Measurements from ENCODE around the gene NOTCH4.
A peak's percentile ranks its signal among the peaks of the same experiment; 100 is the strongest.

NOTCH4 gene

DNA sequence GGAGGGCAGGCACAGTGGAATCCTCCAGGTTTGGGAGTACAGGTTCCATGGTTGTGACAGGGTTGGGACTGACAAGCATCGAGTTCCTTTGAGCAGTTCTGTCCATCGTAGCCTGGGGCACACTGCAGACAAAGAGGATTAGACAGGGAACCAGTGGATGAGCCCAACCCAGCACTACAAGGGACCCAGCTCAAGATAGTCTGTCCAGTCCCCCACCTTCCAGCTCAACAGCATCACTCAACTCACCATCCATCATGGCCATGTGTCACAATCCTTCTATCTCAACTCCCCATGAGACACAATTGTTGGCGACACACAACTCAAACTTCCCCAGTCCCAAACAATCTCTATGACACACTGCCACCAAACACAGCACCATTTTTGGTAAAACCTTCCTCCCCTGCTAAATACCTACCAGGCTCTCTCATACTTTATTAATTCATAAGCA is 19.6 kb downstream of the NOTCH4 start:
- Histone ChIP-seq H3K4me3 (ENCODE audit: insufficient read depth, low read depth, low read length) (no peak overlapping the region), H3K36me3 (ENCODE audit: control insufficient read depth, insufficient read depth, low read length) (no peaks in the 10 kb centered on the region), H3K4me1 (ENCODE audit: control insufficient read depth, insufficient read depth, low read length) (peaks cover 6% of the 10 kb centered on the region), H3K27ac (ENCODE audit: insufficient read depth, low read depth, low read length, poor library complexity, severe bottlenecking) (no peak overlapping the region), H3K9me3 (ENCODE audit: control insufficient read depth, low read length) (no peaks in the 10 kb centered on the region), H3K27me3 (ENCODE audit: control insufficient read depth, insufficient read depth, low read length, poor library complexity, severe bottlenecking) (no peaks in the 10 kb centered on the region)
- 89 to 91% methylated on average over 3 of the region's 3 CpGs for WGBS, 2 experiments

DNA sequence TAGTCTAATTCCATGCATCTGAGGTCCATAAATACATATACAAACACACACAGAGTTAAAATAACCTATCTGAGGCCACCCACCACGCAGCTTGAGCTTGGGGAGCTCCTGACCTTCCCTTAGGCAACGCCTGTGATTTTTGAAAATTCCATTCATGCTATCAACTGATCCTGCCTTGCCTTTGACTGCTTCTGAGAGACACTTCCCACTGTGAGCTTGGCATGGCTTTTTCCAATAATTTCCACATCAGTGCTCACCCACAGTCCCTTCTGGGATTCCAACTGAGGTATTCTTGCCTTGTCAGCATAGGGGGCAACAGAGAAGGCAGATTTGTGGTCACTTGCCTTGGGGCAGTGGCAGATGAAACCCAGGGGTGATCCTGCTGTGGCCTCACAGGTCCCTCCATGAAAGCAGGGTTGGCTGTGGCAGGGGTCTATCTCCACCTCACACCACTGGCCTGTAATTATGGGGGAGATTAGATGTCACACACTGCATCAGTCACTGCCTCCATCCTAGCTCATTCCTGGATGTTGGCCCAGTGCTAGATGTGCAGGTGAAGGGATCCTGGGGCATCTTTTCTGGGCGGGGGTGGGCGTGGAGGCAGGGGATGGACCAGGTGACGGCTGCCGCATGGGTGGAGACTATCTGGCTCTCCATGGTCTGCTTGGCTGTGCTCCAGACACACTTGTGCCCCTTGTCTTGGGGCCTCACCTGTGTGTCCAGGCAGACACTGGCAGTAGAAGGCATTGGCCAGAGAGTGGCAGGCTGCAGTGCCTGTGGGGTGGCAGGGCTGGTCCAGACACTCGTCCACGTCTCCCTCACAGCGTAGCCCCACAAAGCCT is 20.2 kb downstream of the NOTCH4 start:
- H3K4me3 ChIP-seq (ENCODE audit: insufficient read depth, low read depth, low read length) = no peak overlapping the region
- no peaks in the 10 kb centered on the region for H3K9me3 ChIP-seq (ENCODE audit: control insufficient read depth, low read length)
- H3K4me1 ChIP-seq (ENCODE audit: control insufficient read depth, insufficient read depth, low read length) = peaks cover 6% of the 10 kb centered on the region
- no peaks in the 10 kb centered on the region for H3K36me3 ChIP-seq (ENCODE audit: control insufficient read depth, insufficient read depth, low read length)
- H3K27me3 ChIP-seq (ENCODE audit: control insufficient read depth, insufficient read depth, low read length, poor library complexity, severe bottlenecking) = no peaks in the 10 kb centered on the region
- no peak overlapping the region for H3K27ac ChIP-seq (ENCODE audit: insufficient read depth, low read depth, low read length, poor library complexity, severe bottlenecking)
- WGBS, 2 experiments = 88 to 91% methylated on average over 9 of the region's 9 CpGs

DNA sequence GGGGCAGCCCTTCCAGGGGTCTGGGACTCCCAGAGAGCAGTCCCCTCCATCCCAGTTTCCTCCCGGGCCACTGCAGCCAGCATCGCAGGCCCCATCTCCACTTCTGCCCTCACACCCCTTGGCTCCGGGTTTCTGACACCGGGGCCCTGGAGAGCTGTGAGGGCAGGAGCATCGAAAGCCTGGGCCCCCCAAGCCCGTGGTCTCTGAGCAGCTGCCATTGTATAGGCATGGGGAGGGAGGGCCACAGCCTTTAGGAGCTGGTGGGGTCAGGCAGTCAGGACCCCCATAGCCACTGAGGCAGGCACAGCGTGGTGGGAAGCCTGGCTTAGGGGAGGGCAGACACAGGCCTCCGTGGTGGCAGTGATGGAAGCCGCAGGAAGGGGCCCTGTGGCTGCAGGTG is 21.7 kb downstream of the NOTCH4 start:
- Histone ChIP-seq H3K27ac (ENCODE audit: insufficient read depth, low read depth, low read length, poor library complexity, severe bottlenecking) (no peak overlapping the region), H3K36me3 (ENCODE audit: control insufficient read depth, insufficient read depth, low read length) (no peaks in the 10 kb centered on the region), H3K4me3 (ENCODE audit: insufficient read depth, low read depth, low read length) (no peak overlapping the region), H3K9me3 (ENCODE audit: control insufficient read depth, low read length) (no peaks in the 10 kb centered on the region), H3K27me3 (ENCODE audit: control insufficient read depth, insufficient read depth, low read length, poor library complexity, severe bottlenecking) (no peaks in the 10 kb centered on the region), H3K4me1 (ENCODE audit: control insufficient read depth, insufficient read depth, low read length) (peaks cover 6% of the 10 kb centered on the region)
- WGBS, 2 experiments = 90 to 91% methylated on average over 9 of the region's 9 CpGs

DNA sequence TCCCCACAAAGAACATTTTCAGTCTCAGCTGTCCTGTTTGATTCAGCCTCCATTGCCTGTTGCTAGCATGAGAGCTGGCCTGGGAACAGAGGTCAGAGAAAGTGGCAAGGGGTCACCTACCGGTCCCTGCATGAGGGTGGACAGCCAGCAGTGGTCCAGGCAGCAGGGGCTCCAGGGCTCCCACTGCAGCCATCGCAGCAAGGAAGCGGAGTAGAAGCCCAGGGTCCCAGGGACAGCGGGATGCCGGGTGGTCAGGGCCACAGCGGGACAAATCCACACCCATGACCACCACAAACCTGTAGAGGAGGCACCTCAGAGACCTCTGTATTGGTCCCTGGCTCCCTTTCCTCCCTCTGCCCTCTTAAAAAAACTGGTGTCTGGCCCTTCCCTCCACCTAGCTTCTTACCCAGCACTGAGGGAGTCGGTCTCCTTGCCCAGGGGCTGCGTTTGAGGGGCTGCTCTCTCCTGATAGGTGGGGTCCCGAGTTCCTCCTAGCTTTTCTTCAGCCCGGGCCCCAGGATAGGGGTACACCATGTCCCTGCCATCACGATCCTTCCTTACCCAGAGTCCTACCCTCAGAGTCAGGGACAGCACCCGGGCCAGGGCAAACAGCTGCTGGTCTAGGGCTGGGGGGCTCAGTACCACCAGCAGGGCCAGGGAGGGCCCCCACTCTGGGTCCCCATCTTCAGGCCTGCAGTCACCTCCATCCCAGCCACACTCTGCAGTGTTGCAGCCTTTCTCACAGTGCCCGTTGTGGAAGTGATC is 23.0 kb downstream of the NOTCH4 start:
- H3K4me1 ChIP-seq (ENCODE audit: control insufficient read depth, insufficient read depth, low read length) = peaks cover 13% of the 10 kb centered on the region
- WGBS, 2 experiments = 91 to 95% methylated on average over 13 of the region's 13 CpGs
- no peak overlapping the region for H3K27ac ChIP-seq (ENCODE audit: insufficient read depth, low read depth, low read length, poor library complexity, severe bottlenecking)
- no peaks in the 10 kb centered on the region for H3K9me3 ChIP-seq (ENCODE audit: control insufficient read depth, low read length)
- no peaks in the 10 kb centered on the region for H3K27me3 ChIP-seq (ENCODE audit: control insufficient read depth, insufficient read depth, low read length, poor library complexity, severe bottlenecking)
- no peak overlapping the region for H3K4me3 ChIP-seq (ENCODE audit: insufficient read depth, low read depth, low read length)
- no peaks in the 10 kb centered on the region for H3K36me3 ChIP-seq (ENCODE audit: control insufficient read depth, insufficient read depth, low read length)

DNA sequence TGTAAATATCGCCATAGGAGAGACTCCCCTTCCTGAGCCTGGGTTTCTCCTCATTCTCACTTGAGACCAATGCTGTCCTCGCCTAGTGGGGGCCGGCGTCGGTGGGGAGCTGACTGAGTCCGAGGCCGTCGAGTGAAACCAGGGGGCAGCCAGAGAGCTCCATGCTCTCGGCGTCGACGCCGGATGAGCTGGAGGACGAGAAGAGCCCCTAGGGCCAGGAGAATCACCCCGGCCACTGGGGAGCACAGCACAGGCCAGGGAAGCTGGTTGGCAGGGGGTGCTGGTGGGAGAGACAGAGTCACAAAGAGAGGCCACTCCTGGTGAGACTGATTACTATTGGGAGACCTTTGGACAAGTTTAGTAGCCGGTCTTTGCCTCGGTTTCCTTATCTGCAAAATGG is 25.0 kb downstream of the NOTCH4 start:
- Histone ChIP-seq H3K4me1 (ENCODE audit: control insufficient read depth, insufficient read depth, low read length) (peaks cover 15% of the 10 kb centered on the region), H3K9me3 (ENCODE audit: control insufficient read depth, low read length) (no peaks in the 10 kb centered on the region), H3K36me3 (ENCODE audit: control insufficient read depth, insufficient read depth, low read length) (no peaks in the 10 kb centered on the region), H3K27me3 (ENCODE audit: control insufficient read depth, insufficient read depth, low read length, poor library complexity, severe bottlenecking) (no peaks in the 10 kb centered on the region), H3K4me3 (ENCODE audit: insufficient read depth, low read depth, low read length) (no peak overlapping the region), H3K27ac (ENCODE audit: insufficient read depth, low read depth, low read length, poor library complexity, severe bottlenecking) (no peak overlapping the region)
- 91 to 92% methylated on average over 17 of the region's 17 CpGs for WGBS, 2 experiments

DNA sequence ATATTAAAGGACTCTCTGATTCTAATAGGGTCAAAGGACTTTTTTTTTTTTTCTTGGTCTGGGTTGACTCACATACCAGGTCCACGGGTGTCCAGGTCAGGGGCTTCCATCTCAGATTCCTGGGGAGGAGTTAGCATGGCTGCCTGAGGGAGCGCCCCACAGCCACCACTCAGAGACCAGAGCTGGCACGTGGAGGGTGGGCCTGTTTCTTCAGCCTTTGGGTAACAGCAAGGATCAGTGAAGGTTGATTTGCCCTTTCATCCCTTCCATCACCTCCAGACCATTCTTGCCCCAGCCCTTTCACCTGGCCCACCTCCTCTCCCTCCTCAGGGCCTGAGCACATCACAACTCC is 25.5 kb downstream of the NOTCH4 start:
- 80 to 86% methylated on average over 3 of the region's 3 CpGs for WGBS, 2 experiments
- Histone ChIP-seq H3K9me3 (ENCODE audit: control insufficient read depth, low read length) (no peaks in the 10 kb centered on the region), H3K36me3 (ENCODE audit: control insufficient read depth, insufficient read depth, low read length) (no peaks in the 10 kb centered on the region), H3K27me3 (ENCODE audit: control insufficient read depth, insufficient read depth, low read length, poor library complexity, severe bottlenecking) (no peaks in the 10 kb centered on the region), H3K4me3 (ENCODE audit: insufficient read depth, low read depth, low read length) (no peak overlapping the region), H3K27ac (ENCODE audit: insufficient read depth, low read depth, low read length, poor library complexity, severe bottlenecking) (no peak overlapping the region), H3K4me1 (ENCODE audit: control insufficient read depth, insufficient read depth, low read length) (peaks cover 10% of the 10 kb centered on the region)

DNA sequence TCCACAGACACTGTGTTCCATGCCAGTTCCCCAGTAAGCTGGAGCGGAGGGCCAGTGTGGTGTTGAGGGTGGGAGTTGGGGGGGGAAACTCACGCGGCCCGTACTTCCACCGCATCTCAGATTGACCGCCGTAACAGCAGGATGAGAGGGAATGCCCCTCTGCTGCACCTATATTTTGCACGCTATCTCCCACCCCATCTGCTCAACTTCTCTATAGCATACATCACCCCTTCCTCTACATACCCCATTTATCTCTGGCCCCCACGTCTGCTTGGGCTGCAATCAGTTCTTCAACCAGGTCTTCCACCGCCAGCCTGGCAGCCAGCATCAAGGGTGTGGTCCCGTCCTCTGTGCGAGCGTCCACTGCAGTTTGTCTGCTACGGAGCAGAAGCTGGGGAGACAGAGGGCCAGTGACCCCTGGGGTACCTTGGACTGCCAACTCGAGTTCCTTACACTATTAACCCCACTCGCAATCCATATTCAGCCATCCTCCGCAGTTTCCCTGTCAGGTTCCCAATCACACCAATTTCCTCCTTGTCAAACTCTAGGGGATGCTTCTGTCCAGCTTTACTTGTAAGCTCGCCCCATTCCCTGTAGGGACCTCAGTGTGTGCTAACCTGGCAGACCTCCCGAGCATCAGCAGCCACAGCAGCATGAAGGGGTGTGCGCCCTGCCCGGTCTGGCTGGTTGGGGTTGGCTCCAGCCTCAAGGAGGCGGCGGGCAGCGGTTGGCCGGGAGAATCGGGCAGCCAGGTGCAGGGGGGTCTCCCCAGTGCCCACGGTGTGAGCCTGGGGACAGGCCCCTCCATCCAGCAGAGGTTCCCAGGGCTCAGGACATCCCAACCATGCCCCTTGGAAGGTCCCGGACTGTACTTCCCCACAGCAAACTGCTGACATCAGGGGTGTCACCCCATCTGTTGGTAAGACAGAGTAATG is 26.9 kb downstream of the NOTCH4 start:
- 79 to 83% methylated on average over 28 of the region's 28 CpGs for WGBS, 2 experiments
- Histone ChIP-seq H3K36me3 (ENCODE audit: control insufficient read depth, insufficient read depth, low read length) (no peaks in the 10 kb centered on the region), H3K9me3 (ENCODE audit: control insufficient read depth, low read length) (no peaks in the 10 kb centered on the region), H3K4me3 (ENCODE audit: insufficient read depth, low read depth, low read length) (peak overlapping the region; percentile 86), H3K27ac (ENCODE audit: insufficient read depth, low read depth, low read length, poor library complexity, severe bottlenecking) (peak overlapping the region; percentile 100), H3K27me3 (ENCODE audit: control insufficient read depth, insufficient read depth, low read length, poor library complexity, severe bottlenecking) (no peaks in the 10 kb centered on the region), H3K4me1 (ENCODE audit: control insufficient read depth, insufficient read depth, low read length) (peaks cover 20% of the 10 kb centered on the region)

DNA sequence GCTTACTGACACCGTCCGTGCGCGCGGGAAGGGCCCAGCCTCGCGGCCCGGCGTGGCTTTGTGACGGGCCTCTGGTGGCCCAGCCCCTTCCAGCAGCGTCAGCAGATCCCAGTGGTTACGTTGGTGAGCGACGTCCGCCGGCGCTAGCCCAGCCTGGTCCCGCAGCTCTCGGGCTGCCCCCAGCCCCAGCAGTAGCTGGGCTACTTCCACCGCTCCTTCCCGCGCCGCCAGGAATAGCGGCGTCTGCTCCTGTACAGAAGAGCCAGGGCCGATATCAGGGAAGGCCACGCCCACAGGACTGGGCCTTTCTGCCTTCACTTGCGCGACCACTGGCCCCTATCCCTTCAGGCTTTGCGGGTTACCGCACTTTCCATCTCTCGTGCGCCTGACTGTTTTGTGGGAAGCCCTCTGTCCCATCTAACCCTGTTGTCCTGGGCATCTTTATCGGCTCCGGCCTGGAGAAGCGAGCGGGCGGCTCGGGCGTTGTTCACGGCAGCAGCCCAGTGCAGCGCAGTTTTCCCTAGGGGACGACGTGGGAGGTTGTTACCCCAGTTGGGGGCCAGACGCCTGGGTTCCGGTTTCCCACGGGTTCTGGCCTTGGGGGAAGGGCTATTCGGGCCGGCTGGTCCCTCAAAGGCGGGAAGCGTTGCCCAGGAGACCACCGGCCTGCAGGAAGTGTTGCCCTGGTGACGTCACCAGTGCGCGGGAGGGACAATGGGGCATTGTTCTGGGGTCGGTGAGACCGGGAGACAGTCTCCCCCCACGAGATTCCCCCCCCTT is 27.8 kb downstream of the NOTCH4 start:
- peaks cover 25% of the 10 kb centered on the region for H3K4me1 ChIP-seq (ENCODE audit: control insufficient read depth, insufficient read depth, low read length)
- peak overlapping the region; percentile 86 for H3K4me3 ChIP-seq (ENCODE audit: insufficient read depth, low read depth, low read length)
- no peaks in the 10 kb centered on the region for H3K9me3 ChIP-seq (ENCODE audit: control insufficient read depth, low read length)
- 0% methylated on average over 57 to 58 of the region's 58 CpGs for WGBS, 2 experiments
- peak overlapping the region; percentile 100 for H3K27ac ChIP-seq (ENCODE audit: insufficient read depth, low read depth, low read length, poor library complexity, severe bottlenecking)
- H3K27me3 ChIP-seq (ENCODE audit: control insufficient read depth, insufficient read depth, low read length, poor library complexity, severe bottlenecking) = no peaks in the 10 kb centered on the region
- H3K36me3 ChIP-seq (ENCODE audit: control insufficient read depth, insufficient read depth, low read length) = no peaks in the 10 kb centered on the region

DNA sequence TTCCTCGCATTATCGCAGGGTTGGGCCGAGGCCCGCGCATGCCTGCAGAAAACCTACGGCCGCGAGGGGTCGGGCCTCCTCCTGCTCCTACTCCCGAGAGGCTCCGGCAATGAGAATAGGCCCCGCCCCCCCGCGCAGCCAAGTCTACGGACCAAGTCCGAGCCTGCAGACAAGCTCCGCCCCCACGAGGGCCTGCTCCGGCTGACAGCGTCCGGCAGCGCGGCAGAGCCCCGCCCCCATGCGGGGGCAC is 28.3 kb downstream of the NOTCH4 start:
- 0% methylated on average over 25 of the region's 25 CpGs for WGBS, 2 experiments
- Histone ChIP-seq H3K9me3 (ENCODE audit: control insufficient read depth, low read length) (no peaks in the 10 kb centered on the region), H3K36me3 (ENCODE audit: control insufficient read depth, insufficient read depth, low read length) (no peaks in the 10 kb centered on the region), H3K4me1 (ENCODE audit: control insufficient read depth, insufficient read depth, low read length) (peaks cover 28% of the 10 kb centered on the region), H3K27ac (ENCODE audit: insufficient read depth, low read depth, low read length, poor library complexity, severe bottlenecking) (peak overlapping the region; percentile 100), H3K27me3 (ENCODE audit: control insufficient read depth, insufficient read depth, low read length, poor library complexity, severe bottlenecking) (no peaks in the 10 kb centered on the region), H3K4me3 (ENCODE audit: insufficient read depth, low read depth, low read length) (peak overlapping the region; percentile 86)
